Left renal cortex interstitium (tissue), 4 donors: ENCODE results near the gene NFKBIL1. TPM values are rescaled to one million over a fixed set of nuclear protein-coding genes. Genes with fewer than 3 reads are reported as not detected.

Source experiments
- polyA plus RNA-seq, 4 donors: library from polyadenylated mRNA; unstranded; fragments of 120-200 nt; gene quantifications; one replicate each; pipeline ENCODE4 v1.2.1, GENCODE V29; 2013; ENCODE audit not compliant: insufficient read length in 4 of 4

The NFKBIL1 gene
- polyA plus RNA-seq, 4 donors, result 18.4 to 29.0 (median 25.5) TPM

Other genes with a start within 250 kb of the NFKBIL1 start
- 100 to 1,000 TPM; 118 to 163 (median 137) TPM for gene HLA-B, start 190.4 kb upstream of the NFKBIL1 start, polyA plus RNA-seq
- gene MICA, start 144.0 kb upstream of the NFKBIL1 start, polyA plus RNA-seq, result 10 to 100 TPM in 1 of 4 donors, 1 to 10 TPM in 3; 3.6 to 10.9 (median 8.0) TPM
- gene MICB, start 49.5 kb upstream of the NFKBIL1 start, polyA plus RNA-seq, result 1 to 10 TPM in 2 of 4 donors, under 1 TPM in 2; 0.45 to 1.8 (median 0.88) TPM
- gene MCCD1, start 18.6 kb upstream of the NFKBIL1 start, polyA plus RNA-seq, result 10 to 100 TPM; 15.4 to 24.2 (median 18.0) TPM
- 100 to 1,000 TPM; 462 to 709 (median 569) TPM for gene DDX39B, start 5.6 kb upstream of the NFKBIL1 start, polyA plus RNA-seq
- 10 to 100 TPM in 1 of 4 donors, 1 to 10 TPM in 3; 6.4 to 10.5 (median 6.5) TPM for gene ATP6V1G2, start 1.0 kb upstream of the NFKBIL1 start, polyA plus RNA-seq
- gene LTA, start 24.7 kb downstream of the NFKBIL1 start, polyA plus RNA-seq, result under 1 TPM; 0.24 to 0.39 (median 0.31) TPM
- gene TNF, start 28.0 kb downstream of the NFKBIL1 start, polyA plus RNA-seq, result under 1 TPM in 1 of 4 donors, not detected in 3; 0.49 TPM
- gene LTB, start 34.8 kb downstream of the NFKBIL1 start, polyA plus RNA-seq, result 1 to 10 TPM in 3 of 4 donors, under 1 TPM in 1; 0.88 to 2.3 (median 2.0) TPM
- gene LST1, start 38.7 kb downstream of the NFKBIL1 start, polyA plus RNA-seq, result 1 to 10 TPM; 4.2 to 6.2 (median 5.0) TPM
- gene NCR3, start 45.4 kb downstream of the NFKBIL1 start, polyA plus RNA-seq, result under 1 TPM in 3 of 4 donors, not detected in 1; 0.16 to 0.52 (median 0.25) TPM
- 10 to 100 TPM; 61.0 to 92.7 (median 73.5) TPM for gene AIF1, start 67.6 kb downstream of the NFKBIL1 start, polyA plus RNA-seq
- 100 to 1,000 TPM; 129 to 238 (median 197) TPM for gene PRRC2A, start 73.1 kb downstream of the NFKBIL1 start, polyA plus RNA-seq
- 100 to 1,000 TPM; 218 to 274 (median 261) TPM for gene BAG6, start 105.1 kb downstream of the NFKBIL1 start, polyA plus RNA-seq
- gene APOM, start 108.3 kb downstream of the NFKBIL1 start, polyA plus RNA-seq, result 100 to 1,000 TPM in 3 of 4 donors, 10 to 100 TPM in 1; 89.9 to 124 (median 104) TPM
- gene C6orf47, start 113.2 kb downstream of the NFKBIL1 start, polyA plus RNA-seq, result 10 to 100 TPM; 17.9 to 24.3 (median 21.4) TPM
- gene GPANK1, start 117.4 kb downstream of the NFKBIL1 start, polyA plus RNA-seq, result 10 to 100 TPM; 25.2 to 33.9 (median 29.5) TPM
- gene CSNK2B, start 118.5 kb downstream of the NFKBIL1 start, polyA plus RNA-seq, result 100 to 1,000 TPM; 224 to 234 (median 228) TPM
- 10 to 100 TPM in 3 of 4 donors, 1 to 10 TPM in 1; 9.0 to 37.0 (median 19.2) TPM for gene LY6G5B, start 122.4 kb downstream of the NFKBIL1 start, polyA plus RNA-seq
- gene LY6G5C, start 133.5 kb downstream of the NFKBIL1 start, polyA plus RNA-seq, result 1 to 10 TPM; 2.4 to 5.6 (median 3.0) TPM
- 10 to 100 TPM; 54.3 to 74.8 (median 61.5) TPM for gene ABHD16A, start 155.7 kb downstream of the NFKBIL1 start, polyA plus RNA-seq
- gene LY6G6F, start 159.3 kb downstream of the NFKBIL1 start, polyA plus RNA-seq, result under 1 TPM; 0.21 to 0.81 (median 0.57) TPM
- gene LY6G6D, start 167.7 kb downstream of the NFKBIL1 start, polyA plus RNA-seq, result under 1 TPM in 1 of 4 donors, not detected in 3; 0.65 TPM
- gene LY6G6C, start 174.1 kb downstream of the NFKBIL1 start, polyA plus RNA-seq, result 1 to 10 TPM in 1 of 4 donors, under 1 TPM in 2, not detected in 1; 0.32 to 1.4 (median 0.47) TPM
- 1 to 10 TPM in 3 of 4 donors, under 1 TPM in 1; 0.72 to 2.4 (median 1.5) TPM for gene MPIG6B, start 175.8 kb downstream of the NFKBIL1 start, polyA plus RNA-seq
- 100 to 1,000 TPM; 163 to 243 (median 200) TPM for gene DDAH2, start 181.7 kb downstream of the NFKBIL1 start, polyA plus RNA-seq
- 100 to 1,000 TPM; 251 to 323 (median 297) TPM for gene CLIC1, start 188.9 kb downstream of the NFKBIL1 start, polyA plus RNA-seq
- 10 to 100 TPM; 13.1 to 58.4 (median 30.9) TPM for gene MSH5, start 192.4 kb downstream of the NFKBIL1 start, polyA plus RNA-seq
- gene SAPCD1, start 215.0 kb downstream of the NFKBIL1 start, polyA plus RNA-seq, result 10 to 100 TPM in 2 of 4 donors, 1 to 10 TPM in 2; 4.2 to 12.9 (median 7.3) TPM
- 10 to 100 TPM in 2 of 4 donors, 1 to 10 TPM in 2; 8.1 to 10.7 (median 9.6) TPM for gene VWA7, start 229.7 kb downstream of the NFKBIL1 start, polyA plus RNA-seq
- 10 to 100 TPM; 51.9 to 64.8 (median 55.2) TPM for gene VARS1, start 248.1 kb downstream of the NFKBIL1 start, polyA plus RNA-seq